CD4-positive, CD25-positive, alpha-beta regulatory T cell (primary cell): ENCODE data around the gene TRUB1. TPM values are rescaled to one million over a fixed set of nuclear protein-coding genes. Genes with fewer than 3 reads are reported as not detected.
A peak's percentile ranks its signal among the peaks of the same experiment; 100 is the strongest.

ENCODE experiments used
- ATAC-seq, 2 donors: fragments of 150-1000 bp; cut with Tn5 transposase; one replicate each; pipeline ENCODE4 v1.10.0; 2021; ENCODE audit warnings: low read depth in 2 of 2, moderate number of reproducible peaks in 2 of 2, moderate library complexity in 1 of 2
- DNase-seq, 3 donors: peaks; one replicate each; pipeline versions ENCODE4 v3.0.0 to v3.0.0-alpha.2; 2012 to 2022; ENCODE audit warnings: mixed read lengths in 1 of 3
- H3K27ac ChIP-seq: one replicate; pipeline ENCODE4 v1.7.0; 2013; ENCODE audit warnings: mild to moderate bottlenecking, low read length; ENCODE audit not compliant: insufficient read depth, poor library complexity, severe bottlenecking
- H3K27me3 ChIP-seq: one replicate; pipeline ENCODE4 v1.7.0; 2013; ENCODE audit warnings: low read length; ENCODE audit not compliant: control insufficient read depth, insufficient read depth
- H3K36me3 ChIP-seq: one replicate; pipeline ENCODE4 v1.7.0; 2013; ENCODE audit warnings: mild to moderate bottlenecking, low read length, moderate library complexity; ENCODE audit not compliant: control insufficient read depth, insufficient read depth
- H3K4me1 ChIP-seq: 2 replicates; pipeline ENCODE4 v1.7.0; 2013; ENCODE audit warnings: mild to moderate bottlenecking, low read length; ENCODE audit not compliant: insufficient read depth, control insufficient read depth, poor library complexity, severe bottlenecking
- H3K4me3 ChIP-seq: one replicate; pipeline ENCODE4 v1.7.0; 2013; ENCODE audit warnings: low read depth, mild to moderate bottlenecking, low read length, moderate library complexity
- H3K9me3 ChIP-seq, 2 experiments: 1 replicate in 1 of 2; 2 replicates in 1 of 2; pipeline ENCODE4 v1.7.0; 2013; ENCODE audit warnings: low read length in 2 of 2, mild to moderate bottlenecking in 1 of 2, moderate library complexity in 1 of 2; ENCODE audit not compliant: control insufficient read depth in 2 of 2
- H3K27ac Mint-ChIP-seq, 3 donors: one replicate each; pipeline ENCODE4 v1.8.0; 2020 to 2022; ENCODE audit warnings: mild to moderate bottlenecking in 3 of 3, mixed read lengths in 3 of 3, moderate library complexity in 2 of 3
- H3K27me3 Mint-ChIP-seq: one replicate; pipeline ENCODE4 v1.8.0; 2022; ENCODE audit warnings: mild to moderate bottlenecking, mixed read lengths
- H3K36me3 Mint-ChIP-seq: one replicate; pipeline ENCODE4 v1.8.0; 2020; ENCODE audit warnings: mixed read lengths
- H3K4me1 Mint-ChIP-seq, 4 donors: one replicate each; pipeline ENCODE4 v1.8.0; 2020 to 2022; ENCODE audit warnings: mixed read lengths in 4 of 4, mild to moderate bottlenecking in 1 of 4
- H3K4me3 Mint-ChIP-seq, 4 donors: one replicate each; pipeline ENCODE4 v1.8.0; 2020 to 2022; ENCODE audit warnings: mild to moderate bottlenecking in 4 of 4, mixed read lengths in 4 of 4, moderate library complexity in 3 of 4
- H3K9me3 Mint-ChIP-seq, 7 donors: one replicate each; pipeline ENCODE4 v1.8.0; 2020 to 2022; ENCODE audit warnings: mixed read lengths in 7 of 7, mild to moderate bottlenecking in 3 of 7, moderate library complexity in 2 of 7
- polyA plus RNA-seq, 4 donors: library from polyadenylated mRNA; unstranded; fragments of 300-500 nt; fragmentation: Illumina TruSeq; gene quantifications; one replicate each; pipeline ENCODE4 v1.2.3, GENCODE V29; 2021
- total RNA-seq: library from RNA; stranded (reverse); gene quantifications from one replicate; pipeline ENCODE4 v1.2.3, GENCODE V29; 2022

TRUB1 gene
- total and polyA plus RNA-seq, 5 donors from 2014 or later, result 7.4 to 12.1 (median 8.0) TPM

DNA sequence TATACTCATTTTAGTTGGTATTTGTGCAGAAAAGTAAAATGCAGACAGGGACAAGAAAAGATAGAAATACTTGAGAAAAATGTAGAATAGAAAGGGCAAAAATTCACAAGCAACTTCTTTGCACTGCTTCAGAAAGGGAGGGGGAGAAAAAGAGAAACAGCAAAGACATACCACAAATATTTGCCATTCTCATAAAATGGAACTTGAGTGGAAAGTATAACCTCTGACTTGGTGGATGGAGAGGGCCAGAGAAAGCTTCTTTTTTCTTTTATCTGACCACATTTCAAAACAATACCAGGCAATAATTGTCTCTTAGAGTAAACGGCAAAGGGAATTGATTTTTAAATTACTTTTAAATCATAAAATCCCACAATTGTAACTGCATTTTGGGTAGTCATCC, 35.8 kb upstream of the TRUB1 start:
- ATAC-seq (no peak), DNase-seq (no peak)
- no peak overlapping the region for H3K4me3 Mint-ChIP-seq
- H3K4me3 ChIP-seq, result no peak overlapping the region
- H3K9me3 ChIP-seq, result no peaks in the 10 kb centered on the region
- H3K4me1 Mint-ChIP-seq, result peaks cover 0 to 2% (median 0%) of the 10 kb centered on the region in 4 donors
- no peaks in the 10 kb centered on the region for H3K36me3 ChIP-seq
- no peaks in the 10 kb centered on the region for H3K27me3 ChIP-seq
- H3K27ac Mint-ChIP-seq, result no peak overlapping the region
- no peak overlapping the region for H3K27ac ChIP-seq
- no peaks in the 10 kb centered on the region for H3K4me1 ChIP-seq
- peaks cover 0 to 5% (median 0%) of the 10 kb centered on the region in 7 donors for H3K9me3 Mint-ChIP-seq
- H3K36me3 Mint-ChIP-seq, result no peaks in the 10 kb centered on the region
- peaks cover 22% of the 10 kb centered on the region for H3K27me3 Mint-ChIP-seq

DNA sequence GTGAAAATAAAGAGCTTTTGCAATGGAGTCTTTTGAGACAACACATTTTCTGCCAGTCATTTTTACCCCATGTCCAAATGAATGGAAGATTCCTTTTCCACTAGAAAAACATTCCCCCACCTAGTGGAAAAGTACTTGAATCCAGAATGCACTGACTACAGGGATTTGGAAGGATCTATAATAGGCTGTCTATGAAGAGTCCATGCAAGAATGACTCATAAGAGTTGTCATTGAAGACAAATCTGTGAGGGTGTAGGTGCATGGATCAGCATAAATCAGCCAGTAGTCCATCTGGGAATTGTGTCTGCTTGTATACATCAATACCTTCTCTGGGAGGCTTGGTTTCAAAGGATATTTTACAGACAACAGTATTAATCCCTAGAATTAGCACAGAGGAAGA, 32.5 kb upstream of the TRUB1 start:
- DNase-seq (no peak), ATAC-seq (no peak)
- H3K36me3 ChIP-seq, result no peaks in the 10 kb centered on the region
- no peak overlapping the region for H3K27ac Mint-ChIP-seq
- H3K9me3 ChIP-seq, result no peaks in the 10 kb centered on the region
- H3K4me3 Mint-ChIP-seq, result no peak overlapping the region
- no peaks in the 10 kb centered on the region for H3K4me1 ChIP-seq
- no peaks in the 10 kb centered on the region for H3K27me3 ChIP-seq
- no peak overlapping the region for H3K27ac ChIP-seq
- peaks cover 0 to 2% (median 0%) of the 10 kb centered on the region in 4 donors for H3K4me1 Mint-ChIP-seq
- peaks cover 0 to 3% (median 0%) of the 10 kb centered on the region in 7 donors for H3K9me3 Mint-ChIP-seq
- no peaks in the 10 kb centered on the region for H3K36me3 Mint-ChIP-seq
- no peak overlapping the region for H3K4me3 ChIP-seq
- peaks cover 17% of the 10 kb centered on the region for H3K27me3 Mint-ChIP-seq

DNA sequence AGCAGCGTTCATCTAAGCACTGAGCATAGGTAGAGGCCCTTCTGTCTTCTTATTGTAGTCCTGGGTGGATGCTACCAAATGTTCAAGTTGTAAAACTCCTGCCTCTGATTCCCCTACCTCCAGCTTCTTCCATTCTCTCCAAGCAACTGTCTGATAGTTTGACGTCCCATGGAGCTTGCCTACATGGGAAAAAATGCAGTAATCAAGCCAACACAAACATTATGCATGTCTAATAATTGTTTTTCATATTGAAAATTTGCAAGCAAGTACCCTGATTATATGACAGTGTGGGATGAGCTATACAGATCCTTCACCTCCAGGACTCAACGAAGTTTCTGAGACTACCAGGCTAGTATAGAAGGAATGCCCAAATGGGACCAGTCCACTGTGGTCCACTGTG, 31.0 kb upstream of the TRUB1 start:
- ATAC-seq, result no peak
- H3K27me3 ChIP-seq, result no peaks in the 10 kb centered on the region
- Mint-ChIP-seq H3K4me1 (peaks cover 3 to 7% (median 5%) of the 10 kb centered on the region in 4 donors), H3K36me3 (no peaks in the 10 kb centered on the region), H3K4me3 (no peak overlapping the region), H3K27me3 (peaks cover 17% of the 10 kb centered on the region), H3K9me3 (peaks cover 0 to 3% (median 0%) of the 10 kb centered on the region in 7 donors), H3K27ac (no peak overlapping the region)
- H3K9me3 ChIP-seq, result no peaks in the 10 kb centered on the region
- no peaks in the 10 kb centered on the region for H3K36me3 ChIP-seq
- H3K4me3 ChIP-seq, result no peak overlapping the region
- no peak overlapping the region for H3K27ac ChIP-seq
- DNase-seq, result no peak
- H3K4me1 ChIP-seq, result peaks cover 3% of the 10 kb centered on the region

DNA sequence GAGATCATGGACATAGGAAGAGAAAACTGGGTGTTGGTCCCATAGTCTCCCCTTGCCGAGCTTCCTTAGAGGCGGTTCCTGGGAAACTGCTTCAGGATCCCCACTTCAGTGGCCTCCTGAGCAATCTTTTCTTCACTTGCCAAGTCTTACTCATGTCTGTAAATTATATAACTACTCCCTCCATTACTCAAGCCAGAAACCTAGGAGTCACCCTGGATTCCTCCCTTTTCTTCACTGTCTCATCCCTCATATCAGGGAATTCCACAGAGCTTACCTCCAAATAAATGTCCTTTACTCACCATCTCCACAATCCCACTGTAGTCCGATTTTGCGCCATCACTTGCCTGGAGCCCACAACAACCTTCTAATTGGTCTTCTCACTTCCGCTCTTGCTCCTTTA, 29.1 kb upstream of the TRUB1 start:
- Mint-ChIP-seq H3K4me1 (peaks cover 9 to 16% (median 11%) of the 10 kb centered on the region in 4 donors), H3K27me3 (peaks cover 17% of the 10 kb centered on the region), H3K36me3 (no peaks in the 10 kb centered on the region), H3K27ac (no peak overlapping the region), H3K4me3 (no peak overlapping the region), H3K9me3 (peaks cover 0 to 3% (median 0%) of the 10 kb centered on the region in 7 donors)
- Histone ChIP-seq H3K4me3 (no peak overlapping the region), H3K27me3 (no peaks in the 10 kb centered on the region), H3K4me1 (peaks cover 8% of the 10 kb centered on the region), H3K36me3 (no peaks in the 10 kb centered on the region), H3K9me3 (no peaks in the 10 kb centered on the region), H3K27ac (no peak overlapping the region)
- DNase-seq (no peak), ATAC-seq (no peak)

DNA sequence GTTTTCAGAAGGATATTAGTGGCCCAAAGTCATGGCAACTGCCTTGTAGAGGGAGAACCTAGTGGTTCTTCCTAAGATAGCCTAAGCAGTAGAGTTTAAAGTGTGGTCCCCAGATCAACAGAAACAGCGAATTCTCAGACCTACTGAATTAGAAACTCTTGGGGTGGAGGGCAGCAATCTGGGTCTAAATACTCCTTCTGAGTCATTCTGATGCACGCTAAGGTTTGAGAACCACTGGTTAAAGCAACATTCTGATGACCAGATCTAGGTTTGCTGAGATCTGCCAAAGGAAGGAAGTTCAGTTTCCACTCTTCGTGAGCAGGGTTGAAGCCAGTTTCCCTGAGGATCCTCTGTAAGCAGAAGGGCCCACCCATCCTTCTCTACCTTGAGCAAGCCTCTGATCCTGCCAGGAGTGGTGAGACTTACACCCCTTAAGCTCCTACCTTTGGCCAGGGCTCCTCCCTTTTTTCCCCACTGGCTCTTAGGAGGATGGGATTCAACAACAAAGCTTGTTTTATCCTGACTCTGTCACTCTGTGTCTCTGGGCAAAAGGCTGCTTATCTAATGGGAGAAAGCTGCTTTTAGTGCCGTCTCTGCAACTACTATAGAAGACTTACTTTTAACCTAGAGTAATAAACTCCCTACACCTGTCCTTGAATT, 26.8 kb upstream of the TRUB1 start:
- Mint-ChIP-seq H3K27ac (peak overlapping the region in 2 of 3 donors; percentile 5 to 23), H3K27me3 (peaks cover 7% of the 10 kb centered on the region), H3K4me3 (no peak overlapping the region), H3K36me3 (no peaks in the 10 kb centered on the region), H3K9me3 (peaks cover 0 to 3% (median 0%) of the 10 kb centered on the region in 7 donors), H3K4me1 (peaks cover 11 to 16% (median 14%) of the 10 kb centered on the region in 4 donors)
- Histone ChIP-seq H3K4me1 (peaks cover 8% of the 10 kb centered on the region), H3K27ac (no peak overlapping the region), H3K27me3 (no peaks in the 10 kb centered on the region), H3K36me3 (no peaks in the 10 kb centered on the region), H3K4me3 (no peak overlapping the region), H3K9me3 (no peaks in the 10 kb centered on the region)
- DNase-seq (peak in 1 of 3 donors; percentile 80), ATAC-seq (no peak)

DNA sequence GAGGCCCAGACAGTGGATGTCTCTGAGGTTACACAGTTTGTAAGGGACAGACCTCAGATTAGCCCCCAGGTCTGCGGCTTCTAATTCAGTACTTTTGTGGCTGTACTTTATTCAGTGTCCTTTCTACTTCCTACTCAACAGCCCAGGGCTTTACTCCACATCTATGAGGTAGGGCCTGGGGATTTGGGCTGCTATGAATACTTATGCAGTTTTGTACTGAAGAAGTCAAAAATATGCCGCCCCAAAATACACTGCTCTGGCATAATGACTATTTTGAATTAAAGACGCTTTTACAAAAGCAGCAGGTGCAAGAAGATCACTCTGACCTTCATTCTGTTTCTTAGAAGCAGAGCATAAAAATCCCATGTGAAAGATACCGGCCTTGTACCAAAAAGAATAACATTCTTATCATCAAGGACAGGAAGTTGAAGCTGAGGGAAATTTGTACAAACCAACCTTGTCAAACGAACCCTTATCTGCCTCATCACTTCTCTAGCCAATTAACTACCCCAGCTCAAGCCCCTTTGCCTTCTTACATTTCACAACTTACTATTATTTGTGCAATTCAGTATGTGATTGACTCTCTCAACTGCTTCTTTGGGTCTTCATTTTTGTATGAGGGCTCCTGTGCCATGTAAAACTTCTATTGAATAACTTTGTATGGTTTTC, 26.1 kb upstream of the TRUB1 start:
- ATAC-seq (peak; percentile 31 to 33), DNase-seq (peak in 1 of 3 donors; percentile 89)
- no peaks in the 10 kb centered on the region for H3K27me3 ChIP-seq
- Mint-ChIP-seq H3K9me3 (peaks cover 0 to 3% (median 0%) of the 10 kb centered on the region in 7 donors), H3K4me3 (no peak overlapping the region), H3K27ac (peak overlapping the region in 2 of 3 donors; percentile 37 to 70), H3K27me3 (peaks cover 2% of the 10 kb centered on the region), H3K36me3 (no peaks in the 10 kb centered on the region), H3K4me1 (peaks cover 11 to 16% (median 14%) of the 10 kb centered on the region in 4 donors)
- H3K36me3 ChIP-seq, result no peaks in the 10 kb centered on the region
- H3K27ac ChIP-seq, result no peak overlapping the region
- H3K4me1 ChIP-seq, result peaks cover 8% of the 10 kb centered on the region
- no peak overlapping the region for H3K4me3 ChIP-seq
- no peaks in the 10 kb centered on the region for H3K9me3 ChIP-seq

DNA sequence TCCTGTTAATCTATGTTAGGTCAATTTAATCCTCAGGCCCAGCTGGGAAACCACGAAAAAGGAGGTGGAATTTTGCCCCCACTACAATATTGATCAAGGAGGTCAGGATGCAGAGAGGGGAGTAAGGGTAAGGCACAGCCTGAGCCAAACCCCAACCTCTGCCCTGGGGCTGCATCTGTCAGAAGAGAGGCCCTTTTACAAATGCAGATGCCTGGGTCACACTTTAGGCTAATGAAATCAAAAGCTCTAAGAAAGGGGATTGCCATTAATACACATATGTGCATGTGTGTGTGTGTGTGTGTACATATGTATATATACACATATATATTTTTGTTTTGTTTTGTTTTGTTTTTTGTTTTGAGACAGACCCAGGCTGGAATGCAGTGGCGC, 25.5 kb upstream of the TRUB1 start:
- no peaks in the 10 kb centered on the region for H3K36me3 ChIP-seq
- peak overlapping the region in 2 of 3 donors; percentile 37 to 70 for H3K27ac Mint-ChIP-seq
- H3K4me1 Mint-ChIP-seq, result peaks cover 11 to 16% (median 14%) of the 10 kb centered on the region in 4 donors
- no peak for ATAC-seq
- no peaks in the 10 kb centered on the region for H3K36me3 Mint-ChIP-seq
- no peak overlapping the region for H3K27ac ChIP-seq
- no peaks in the 10 kb centered on the region for H3K27me3 ChIP-seq
- H3K4me3 ChIP-seq, result no peak overlapping the region
- no peaks in the 10 kb centered on the region for H3K9me3 ChIP-seq
- H3K27me3 Mint-ChIP-seq, result no peaks in the 10 kb centered on the region
- no peak overlapping the region for H3K4me3 Mint-ChIP-seq
- peak in 1 of 3 donors; percentile 49 for DNase-seq
- peaks cover 8% of the 10 kb centered on the region for H3K4me1 ChIP-seq
- H3K9me3 Mint-ChIP-seq, result peaks cover 0 to 1% (median 0%) of the 10 kb centered on the region in 7 donors
